ENCODE data around the gene RGS17.

Gene RGS17

GRCh38 chr6:153044295-153044694, 86.8 kb downstream of the RGS17 start:
- Histone ChIP-seq H3K4me1 (ENCODE audit: control insufficient read depth, insufficient read depth, low read length) (no peaks in the 10 kb centered on the region), H3K36me3 (ENCODE audit: control insufficient read depth in 2 of 2, insufficient read depth in 1 of 2, low read length in 2 of 2) (peaks cover 0 to 20% of the 10 kb centered on the region in 2 experiments; a peak in 1 of 3 replicates), H3K4me3 (ENCODE audit: low read depth, low read length) (no peak overlapping the region), H3K27ac (ENCODE audit: extremely low read depth, low read depth, low read length) (no peak overlapping the region), H3K9me3 (ENCODE audit: control insufficient read depth, insufficient read depth, low read depth, low read length) (no peaks in the 10 kb centered on the region)
- ChIA-PET CTCF (no interaction called here), POLR2A (no interaction called here)
- TF ChIP-seq KLF16 (tag by site-specific recombination; IDR thresholded peaks at IDR 0.05) (no peak), ZNF433 (tag by site-specific recombination; IDR thresholded peaks at IDR 0.05; ENCODE audit: low read depth) (no peak), ZFP69B (tag by site-specific recombination; IDR thresholded peaks at IDR 0.05) (no peak), ZNF175 (tag by site-specific recombination; IDR thresholded peaks at IDR 0.05) (no peak), ZNF626 (tag by site-specific recombination; IDR thresholded peaks at IDR 0.05) (no peak), ZNF677 (tag by site-specific recombination; IDR thresholded peaks at IDR 0.05) (no peak), ZNF394 (tag by site-specific recombination; IDR thresholded peaks at IDR 0.05; ENCODE audit: borderline replicate concordance) (no peak), ZNF544 (tag by site-specific recombination; IDR thresholded peaks at IDR 0.05) (no peak), ZNF341 (tag by site-specific recombination; IDR thresholded peaks at IDR 0.05; ENCODE audit: low read depth) (no peak), ZNF658 (tag by site-specific recombination; IDR thresholded peaks at IDR 0.05) (no peak), ZNF449 (tag by site-specific recombination; IDR thresholded peaks at IDR 0.05) (no peak), KLF10 (tag by site-specific recombination; IDR thresholded peaks at IDR 0.05) (no peak), PRDM2 (tag by site-specific recombination; IDR thresholded peaks at IDR 0.05; ENCODE audit: borderline replicate concordance) (no peak), ZNF114 (tag by site-specific recombination; IDR thresholded peaks at IDR 0.05) (no peak)
- TF ChIP-seq, protein P1, sequence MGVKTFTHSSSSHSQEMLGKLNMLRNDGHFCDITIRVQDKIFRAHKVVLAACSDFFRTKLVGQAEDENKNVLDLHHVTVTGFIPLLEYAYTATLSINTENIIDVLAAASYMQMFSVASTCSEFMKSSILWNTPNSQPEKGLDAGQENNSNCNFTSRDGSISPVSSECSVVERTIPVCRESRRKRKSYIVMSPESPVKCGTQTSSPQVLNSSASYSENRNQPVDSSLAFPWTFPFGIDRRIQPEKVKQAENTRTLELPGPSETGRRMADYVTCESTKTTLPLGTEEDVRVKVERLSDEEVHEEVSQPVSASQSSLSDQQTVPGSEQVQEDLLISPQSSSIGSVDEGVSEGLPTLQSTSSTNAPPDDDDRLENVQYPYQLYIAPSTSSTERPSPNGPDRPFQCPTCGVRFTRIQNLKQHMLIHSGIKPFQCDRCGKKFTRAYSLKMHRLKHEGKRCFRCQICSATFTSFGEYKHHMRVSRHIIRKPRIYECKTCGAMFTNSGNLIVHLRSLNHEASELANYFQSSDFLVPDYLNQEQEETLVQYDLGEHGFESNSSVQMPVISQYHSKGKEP (tag by site-specific recombination; IDR thresholded peaks at IDR 0.05): no peak
- TF ChIP-seq, protein P2, sequence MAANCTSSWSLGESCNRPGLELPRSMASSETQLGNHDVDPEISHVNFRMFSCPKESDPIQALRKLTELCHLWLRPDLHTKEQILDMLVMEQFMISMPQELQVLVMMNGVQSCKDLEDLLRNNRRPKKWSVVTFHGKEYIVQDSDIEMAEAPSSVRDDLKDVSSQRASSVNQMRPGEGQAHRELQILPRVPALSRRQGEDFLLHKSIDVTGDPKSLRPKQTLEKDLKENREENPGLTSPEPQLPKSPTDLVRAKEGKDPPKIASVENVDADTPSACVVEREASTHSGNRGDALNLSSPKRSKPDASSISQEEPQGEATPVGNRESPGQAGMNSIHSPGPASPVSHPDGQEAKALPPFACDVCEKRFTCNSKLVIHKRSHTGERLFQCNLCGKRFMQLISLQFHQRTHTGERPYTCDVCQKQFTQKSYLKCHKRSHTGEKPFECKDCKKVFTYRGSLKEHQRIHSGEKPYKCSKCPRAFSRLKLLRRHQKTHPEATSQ (tag by site-specific recombination; IDR thresholded peaks at IDR 0.05): no peak
